Muscle of leg (tissue), 11 donors: Measurements from ENCODE around the gene GRHPR. TPM values are rescaled to one million over a fixed set of nuclear protein-coding genes. Genes with fewer than 3 reads are reported as not detected.
"Not testable (repeated sequence)": the region's sequence is repeated elsewhere in the genome, so short reads cannot be mapped to it uniquely, and the experiment has no call there.

Experiments used
- DNase-seq: peaks from one replicate; pipeline ENCODE4 v3.0.0; 2013
- H3K27ac ChIP-seq: one replicate; pipeline ENCODE4 v1.5.1; 2013; ENCODE audit warnings: mild to moderate bottlenecking, low read length, control low read depth
- H3K27me3 ChIP-seq: one replicate; pipeline ENCODE4 v1.6.1; 2013; ENCODE audit warnings: low read length; ENCODE audit not compliant: control insufficient read depth, insufficient read depth
- H3K36me3 ChIP-seq: one replicate; pipeline ENCODE4 v1.6.1; 2013; ENCODE audit warnings: low read length; ENCODE audit not compliant: control insufficient read depth, insufficient read depth
- H3K4me1 ChIP-seq: one replicate; pipeline ENCODE4 v1.6.1; 2013; ENCODE audit warnings: low read length; ENCODE audit not compliant: control insufficient read depth, insufficient read depth
- H3K4me3 ChIP-seq: one replicate; pipeline ENCODE4 v1.5.1; 2013; ENCODE audit warnings: low read length, control low read depth
- H3K9me3 ChIP-seq: replicated peaks from 2 replicates; pipeline ENCODE4 v1.6.1; 2013; ENCODE audit warnings: low read depth, low read length; ENCODE audit not compliant: control insufficient read depth
- WGBS: methylation state at CpG from one replicate; pipeline ENCODE4 v1.1.5; 2013; ENCODE audit warnings: missing lambda C conversion rate; ENCODE audit not compliant: insufficient coverage; 5-methylcytosine and 5-hydroxymethylcytosine counted together
- polyA plus RNA-seq, 8 donors: library from polyadenylated mRNA; unstranded; fragments of 120-200 nt; gene quantifications; one replicate each; pipeline versions ENCODE4 v1.2.1 to v1.2.3, GENCODE V29; 2013; ENCODE audit warnings: inconsistent platforms in 1 of 8, low replicate concordance in 1 of 8; ENCODE audit not compliant: insufficient read length in 8 of 8, insufficient read depth in 1 of 8
- total RNA-seq: library from RNA; stranded (reverse); fragments of 120-200 nt; gene quantifications from one replicate; pipeline ENCODE4 v1.2.4, GENCODE V29; 2013

Gene GRHPR
- total and polyA plus RNA-seq, 9 donors: 108 to 134 (median 120) TPM

GRCh38 chr9:37473982-37474381 lies 51.5 kb downstream of the GRHPR start:
- WGBS: no CpG with 5 or more reads among the region's 6 CpGs
- not testable (repeated sequence) for H3K9me3 ChIP-seq, H3K4me1 ChIP-seq, H3K4me3 ChIP-seq, DNase-seq, H3K36me3 ChIP-seq, H3K27me3 ChIP-seq, H3K27ac ChIP-seq

DNA sequence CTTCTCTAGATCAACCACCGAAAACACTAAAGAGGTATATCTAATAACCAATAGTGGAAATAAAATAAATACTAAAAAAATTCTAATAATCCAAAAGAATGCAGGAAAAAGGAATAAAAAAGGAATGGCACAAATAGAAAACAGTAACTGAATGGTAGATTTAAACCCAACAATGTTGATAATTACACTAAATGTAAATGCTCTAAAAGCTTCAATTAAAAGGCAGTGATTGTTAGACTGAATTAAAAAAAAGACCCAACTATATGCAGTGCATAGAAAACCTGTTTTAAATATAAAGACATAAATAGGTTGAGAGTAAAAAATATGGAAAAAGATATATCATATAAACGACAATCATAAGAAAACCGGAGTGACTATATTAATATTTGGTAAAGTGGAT lies 51.9 kb downstream of the GRHPR start:
- Histone ChIP-seq H3K4me1 (no peaks in the 10 kb centered on the region), H3K4me3 (no peak overlapping the region), H3K36me3 (no peaks in the 10 kb centered on the region), H3K27ac (no peak overlapping the region), H3K27me3 (no peaks in the 10 kb centered on the region), H3K9me3 (peaks cover 3% of the 10 kb centered on the region)
- no CpG with 5 or more reads among the region's 3 CpGs for WGBS
- no peak for DNase-seq

GRCh38 chr9:37476930-37477329 lies 54.4 kb downstream of the GRHPR start:
- no peaks in the 10 kb centered on the region for H3K27me3 ChIP-seq
- no peak overlapping the region for H3K4me3 ChIP-seq
- WGBS: 75% methylated on average over 11 of the region's 11 CpGs
- H3K36me3 ChIP-seq: no peaks in the 10 kb centered on the region
- H3K9me3 ChIP-seq: peaks cover 3% of the 10 kb centered on the region
- DNase-seq: no peak
- H3K27ac ChIP-seq: no peak overlapping the region
- H3K4me1 ChIP-seq: no peaks in the 10 kb centered on the region

- H3K4me3 ChIP-seq, H3K4me1 ChIP-seq, H3K27ac ChIP-seq, H3K27me3 ChIP-seq, H3K9me3 ChIP-seq, H3K36me3 ChIP-seq, DNase-seq: not testable (repeated sequence)
- 75% methylated on average over 3 of the region's 4 CpGs for WGBS
Measured at GRCh38 chr9:37477443-37477842, 54.9 kb downstream of the GRHPR start.

- WGBS: 30% methylated on average over 2 of the region's 5 CpGs
- not testable (repeated sequence) for H3K36me3 ChIP-seq, DNase-seq, H3K27me3 ChIP-seq, H3K4me3 ChIP-seq, H3K4me1 ChIP-seq, H3K27ac ChIP-seq, H3K9me3 ChIP-seq
Measured at GRCh38 chr9:37477987-37478619, 55.6 kb downstream of the GRHPR start.

GRCh38 chr9:37480759-37481158 lies 58.3 kb downstream of the GRHPR start:
- no peaks in the 10 kb centered on the region for H3K27me3 ChIP-seq
- no peak for DNase-seq
- no peak overlapping the region for H3K4me3 ChIP-seq
- H3K36me3 ChIP-seq: no peaks in the 10 kb centered on the region
- H3K4me1 ChIP-seq: peaks cover 6% of the 10 kb centered on the region
- no CpG with 5 or more reads among the region's 3 CpGs for WGBS
- no peak overlapping the region for H3K27ac ChIP-seq
- no peaks in the 10 kb centered on the region for H3K9me3 ChIP-seq

DNA sequence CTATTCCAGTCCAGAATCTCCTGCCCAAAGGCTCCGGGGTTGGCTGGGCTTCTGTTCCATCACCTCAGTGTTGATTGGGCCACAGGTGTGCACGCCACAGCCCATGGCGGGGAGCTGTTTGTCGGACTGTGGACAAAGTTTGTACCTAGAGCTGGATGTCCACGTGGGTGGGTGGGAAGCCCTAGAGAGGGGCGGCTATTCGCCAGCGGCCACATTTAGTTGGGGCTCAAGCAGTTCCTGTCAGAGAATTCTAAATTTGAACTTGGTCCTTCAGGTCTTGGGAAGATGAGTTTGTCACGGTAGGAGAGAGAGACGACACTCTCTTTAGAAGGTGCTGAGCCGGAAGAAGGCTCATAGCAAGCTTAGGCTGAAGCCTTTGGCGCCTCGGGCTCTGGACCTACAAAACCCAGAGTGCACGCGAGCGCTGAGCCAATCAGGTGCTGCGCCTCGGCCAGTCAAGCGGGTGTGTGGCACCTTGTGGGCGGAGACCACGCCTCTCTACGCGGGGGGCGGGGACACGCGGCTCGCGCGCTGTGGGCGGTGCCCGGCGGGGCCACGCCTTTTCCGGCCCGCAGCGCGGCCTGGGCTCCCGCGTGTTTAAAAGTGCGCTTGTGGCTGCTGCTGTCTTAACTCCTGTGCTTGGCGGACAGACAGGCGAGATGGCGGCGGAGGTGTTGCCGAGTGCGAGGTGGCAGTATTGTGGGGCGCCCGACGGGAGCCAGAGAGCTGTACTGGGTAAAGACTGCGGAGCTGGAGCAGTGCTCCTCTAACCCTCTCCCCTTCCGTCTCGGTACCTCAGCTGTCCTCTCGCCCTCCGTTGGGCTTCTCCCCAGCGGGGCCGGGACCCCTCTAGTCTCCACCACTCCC lies 63.1 kb downstream of the GRHPR start, which contains the start of gene POLR1E:
Gene POLR1E, plus strand, starts transcription at position 560 of the 867 bp plus-strand sequence. Its CDS starts 100 bp downstream, at position 660.
- peak within 1 kb of the TSS; percentile 72 for H3K4me3 ChIP-seq
- peaks cover 24% of the 10 kb centered on the region for H3K4me1 ChIP-seq
- H3K27me3 ChIP-seq: no peaks in the 10 kb centered on the region
- peak; percentile 93 for DNase-seq
- peak within 1 kb of the TSS; percentile 78 for H3K27ac ChIP-seq
- WGBS: 4% methylated on average over 53 of the region's 56 CpGs
- no peaks in the 10 kb centered on the region for H3K9me3 ChIP-seq
- H3K36me3 ChIP-seq: peaks cover 22% of the 10 kb centered on the region

- H3K27ac ChIP-seq: peak overlapping the region; percentile 60
Measured at GRCh38 chr9:37486256-37486615, 63.7 kb downstream of the GRHPR start.

More at GRCh38 chr9:37486256-37486615, 63.7 kb downstream of the GRHPR start:
- H3K36me3 ChIP-seq: peaks cover 22% of the 10 kb centered on the region
- peaks cover 24% of the 10 kb centered on the region for H3K4me1 ChIP-seq
- DNase-seq: no peak
- H3K9me3 ChIP-seq: no peaks in the 10 kb centered on the region
- peak overlapping the region; percentile 72 for H3K4me3 ChIP-seq
- 0% methylated on average over 7 of the region's 7 CpGs for WGBS
- H3K27me3 ChIP-seq: no peaks in the 10 kb centered on the region
